Measurements from ENCODE around the gene MRPS18C.

MRPS18C gene

GRCh38 chr4:83455281-83456183, at the start of gene MRPS18C, which contains the start of gene HELQ:
TSS of gene MRPS18C (plus strand) at chr4:83456058. CDS start at chr4:83456078, 20 bp downstream.
TSS of gene HELQ (minus strand) at chr4:83455823. CDS start at chr4:83455693, 130 bp downstream.
- peak; percentile 97 for DNase-seq (ENCODE audit: low read depth in 2 of 2)

- no peak for DNase-seq (ENCODE audit: low read depth in 2 of 2)
Measured at GRCh38 chr4:83408908-83409307, 47.0 kb upstream of the MRPS18C start.

- no peak for DNase-seq (ENCODE audit: low read depth in 2 of 2)
Measured at GRCh38 chr4:83413676-83414075, 42.2 kb upstream of the MRPS18C start.

GRCh38 chr4:83417566-83417965, 38.3 kb upstream of the MRPS18C start:
- DNase-seq (ENCODE audit: low read depth in 2 of 2), result no peak

- no peak for DNase-seq (ENCODE audit: low read depth in 2 of 2)
Measured at GRCh38 chr4:83418211-83418610, 37.6 kb upstream of the MRPS18C start.

GRCh38 chr4:83431200-83431599, 24.7 kb upstream of the MRPS18C start:
- no peak for DNase-seq (ENCODE audit: low read depth in 2 of 2)

GRCh38 chr4:83436680-83437079, 19.2 kb upstream of the MRPS18C start:
- no peak for DNase-seq (ENCODE audit: low read depth in 2 of 2)

GRCh38 chr4:83438719-83439118, 17.1 kb upstream of the MRPS18C start:
- no peak for DNase-seq (ENCODE audit: low read depth in 2 of 2)

- DNase-seq (ENCODE audit: low read depth in 2 of 2), result no peak
Measured at GRCh38 chr4:83440148-83440814, 15.6 kb upstream of the MRPS18C start.

- no peak for DNase-seq (ENCODE audit: low read depth in 2 of 2)
Measured at GRCh38 chr4:83440899-83441298, 15.0 kb upstream of the MRPS18C start.

GRCh38 chr4:83449009-83449408, 6.8 kb upstream of the MRPS18C start:
- no peak for DNase-seq (ENCODE audit: low read depth in 2 of 2)

- DNase-seq (ENCODE audit: low read depth in 2 of 2), result no peak
Measured at GRCh38 chr4:83454686-83455085, 1.2 kb upstream of the MRPS18C start.

- no peak for DNase-seq (ENCODE audit: low read depth in 2 of 2)
Measured at GRCh38 chr4:83456184-83456501, 285 bp downstream of the MRPS18C start.

- no peak for DNase-seq (ENCODE audit: low read depth in 2 of 2)
Measured at GRCh38 chr4:83473423-83473822, 17.6 kb downstream of the MRPS18C start.

GRCh38 chr4:83473966-83474365, 18.1 kb downstream of the MRPS18C start:
- no peak for DNase-seq (ENCODE audit: low read depth in 2 of 2)

- DNase-seq (ENCODE audit: low read depth in 2 of 2), result peak; percentile 75 to 82
Measured at GRCh38 chr4:83484500-83485461, 28.9 kb downstream of the MRPS18C start, which contains the start of gene ABRAXAS1. TSS of gene ABRAXAS1 (minus strand) at chr4:83485100. CDS start at chr4:83485072, 28 bp downstream.

GRCh38 chr4:83486457-83487129, 30.7 kb downstream of the MRPS18C start:
- DNase-seq (ENCODE audit: low read depth in 2 of 2), result no peak

GRCh38 chr4:83489711-83490326, 34.0 kb downstream of the MRPS18C start:
- DNase-seq (ENCODE audit: low read depth in 2 of 2), result no peak

- no peak for DNase-seq (ENCODE audit: low read depth in 2 of 2)
Measured at GRCh38 chr4:83490876-83491450, 35.1 kb downstream of the MRPS18C start.
